Middle frontal gyrus (tissue), 1 donor: Measurements from ENCODE around the gene BCL3.
"Not testable (repeated sequence)": the region's sequence is repeated elsewhere in the genome, so short reads cannot be mapped to it uniquely, and the experiment has no call there.

Experiments
- DNase-seq: peaks from one replicate; pipeline ENCODE4 v3.0.0-alpha.2; 2015; ENCODE audit warnings: low spot score; ENCODE audit errors: extremely low spot score

The BCL3 gene

DNA sequence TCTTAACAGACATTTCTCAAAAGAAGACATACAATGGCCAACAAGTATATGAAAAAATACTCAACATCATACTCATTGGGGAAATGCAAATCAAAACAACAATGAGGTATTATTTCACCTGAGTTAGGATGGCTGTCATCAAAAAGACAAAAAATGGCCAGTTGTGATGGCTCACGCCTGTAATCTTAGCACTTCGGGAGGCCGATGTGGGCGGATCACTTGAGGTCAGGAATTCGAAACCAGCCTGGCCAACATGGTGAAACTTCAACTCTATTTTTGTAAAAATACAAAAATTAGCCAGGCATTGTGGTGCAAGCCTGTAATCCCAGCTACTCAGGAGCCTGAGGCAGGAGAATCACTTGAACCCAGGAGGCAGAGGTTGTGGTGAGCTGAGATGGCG lies 27.6 kb upstream of the BCL3 start:
- no peak for DNase-seq

DNA sequence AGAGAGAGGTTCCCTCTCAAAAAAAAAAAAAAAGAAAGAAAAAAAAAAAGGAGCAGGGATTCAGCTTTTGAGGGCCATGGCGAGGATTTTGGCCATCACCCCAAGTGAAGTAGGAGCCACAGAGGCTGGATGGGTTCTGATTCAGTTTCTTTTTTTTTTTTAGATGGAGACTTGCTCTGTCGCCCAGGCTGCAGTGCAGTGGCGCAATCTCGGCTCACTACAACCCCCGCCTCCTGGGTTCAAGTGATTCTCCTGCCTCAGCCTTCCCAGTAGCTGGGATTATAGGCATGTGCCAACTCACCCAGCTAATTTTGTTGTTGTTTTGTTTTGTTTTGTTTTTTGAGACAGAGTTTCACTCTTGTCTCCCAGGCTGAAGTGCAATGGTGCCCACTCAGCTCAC lies 27.1 kb upstream of the BCL3 start:
- DNase-seq = not testable (repeated sequence)

DNA sequence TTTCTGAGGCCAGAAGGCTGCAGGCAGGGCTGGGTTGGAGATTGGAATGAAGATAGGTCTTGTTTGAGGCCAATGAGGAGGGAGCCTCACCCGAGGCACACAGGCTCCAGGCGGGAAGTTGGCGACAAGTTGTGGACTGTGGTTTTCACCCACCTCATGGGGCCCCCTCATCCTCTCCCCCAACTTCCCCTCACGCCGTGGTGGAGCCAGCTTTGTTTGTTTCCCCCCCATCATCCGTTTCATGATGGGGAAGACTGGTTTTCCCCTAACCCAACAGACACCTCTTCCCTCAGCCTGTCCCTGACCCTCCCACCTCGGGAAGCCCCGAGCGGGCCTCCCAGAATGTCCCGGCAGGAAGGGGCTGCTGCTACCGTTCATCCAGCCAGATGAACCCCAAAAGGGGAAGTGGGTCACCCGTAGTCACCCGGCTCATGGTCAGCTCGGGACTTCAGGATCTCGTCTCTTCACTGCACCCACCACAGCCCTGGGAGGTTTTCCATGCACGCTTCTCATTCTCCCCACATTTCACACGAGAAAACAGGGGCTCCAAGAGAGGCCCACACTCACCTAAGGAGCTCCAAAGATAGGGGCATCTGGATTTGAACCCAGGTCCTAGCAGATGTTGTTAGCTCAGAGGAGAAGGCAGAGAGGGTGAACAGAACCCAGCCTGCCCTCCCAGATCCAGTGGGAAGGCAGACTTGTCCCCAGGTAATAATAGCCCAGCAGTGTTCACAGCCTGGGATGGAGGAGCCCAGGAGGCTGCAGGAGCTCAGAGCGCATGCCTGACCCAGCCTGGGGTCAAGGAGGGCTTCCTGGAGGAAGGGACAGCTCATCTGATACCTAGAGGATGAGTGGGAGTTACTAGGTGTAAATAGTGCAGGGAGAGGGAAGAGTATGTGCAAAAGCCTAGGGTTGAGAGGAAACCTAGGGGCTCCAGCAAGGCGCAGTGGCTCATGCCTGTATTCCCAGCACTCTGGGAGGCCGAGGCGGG lies 26.1 kb upstream of the BCL3 start:
- DNase-seq = no peak

DNA sequence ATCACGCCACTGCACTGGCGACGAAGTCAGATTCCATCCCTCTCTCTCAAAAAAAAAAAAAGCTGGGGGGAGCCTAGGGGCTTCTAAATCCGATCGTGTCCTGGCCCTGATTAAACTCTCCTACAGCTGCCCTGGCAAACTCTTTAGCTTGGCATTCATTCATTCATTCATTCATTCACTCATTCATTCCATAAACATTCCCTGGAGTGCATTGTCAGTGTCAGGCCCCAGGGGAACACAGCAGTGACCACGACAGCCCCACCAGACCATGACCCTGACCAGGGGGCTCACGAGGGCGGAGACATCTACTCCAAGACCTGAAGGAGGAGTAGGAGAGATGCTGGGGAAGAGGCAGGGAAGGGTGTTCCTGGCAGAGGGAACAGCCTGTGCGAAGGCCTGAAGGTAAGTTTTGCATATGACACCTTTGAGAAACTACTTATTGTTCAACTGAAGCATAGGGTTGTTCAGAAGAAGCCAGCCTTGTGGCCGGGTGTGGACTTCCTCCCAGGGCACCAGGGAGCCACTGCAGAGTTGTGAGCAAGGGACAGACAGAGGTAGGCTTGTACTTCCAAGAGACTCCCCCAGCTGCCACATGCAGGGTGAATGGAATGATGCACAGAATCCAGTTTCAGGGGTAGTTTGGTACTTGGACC lies 25.1 kb upstream of the BCL3 start:
- no peak for DNase-seq

DNA sequence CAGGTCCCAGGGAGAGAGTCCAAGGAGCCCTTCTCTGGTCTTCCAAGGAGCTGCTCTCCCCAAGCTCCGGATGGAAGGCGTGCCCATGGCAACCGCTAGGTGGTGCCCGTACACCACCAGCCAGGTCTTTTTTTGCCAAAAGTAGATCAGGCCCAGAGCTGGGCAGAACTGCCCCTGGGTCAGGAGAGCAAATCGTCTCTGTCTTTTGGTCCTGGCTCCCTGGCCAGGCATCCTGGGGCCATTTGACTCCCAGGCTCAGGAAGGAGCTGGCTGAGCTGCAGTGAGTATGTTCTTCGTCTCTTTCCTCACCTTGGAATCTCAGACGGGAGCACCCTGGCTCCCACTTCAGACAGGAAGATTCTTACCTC lies 24.6 kb upstream of the BCL3 start:
- peak; percentile 15 for DNase-seq

DNA sequence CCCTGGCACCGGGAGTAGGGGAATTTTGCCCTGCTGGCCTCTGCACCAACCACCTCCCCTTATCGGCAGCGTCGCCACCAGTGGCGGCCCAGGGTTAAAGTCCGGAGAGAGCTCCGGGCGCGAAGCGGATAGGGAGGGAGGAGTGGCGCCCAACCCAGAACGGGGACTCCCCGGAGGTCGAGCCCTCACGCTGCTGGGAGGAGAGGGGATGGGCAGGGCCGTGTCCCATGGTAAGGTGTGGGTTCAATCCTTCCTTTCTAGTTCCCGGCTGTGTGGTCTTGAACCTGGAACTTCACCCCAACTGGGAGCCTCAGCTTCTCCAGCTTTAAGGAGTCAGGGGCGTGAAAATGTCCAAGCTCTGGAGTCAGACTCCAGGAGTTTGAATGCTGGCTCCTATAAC lies 23.3 kb upstream of the BCL3 start:
- DNase-seq = no peak

DNA sequence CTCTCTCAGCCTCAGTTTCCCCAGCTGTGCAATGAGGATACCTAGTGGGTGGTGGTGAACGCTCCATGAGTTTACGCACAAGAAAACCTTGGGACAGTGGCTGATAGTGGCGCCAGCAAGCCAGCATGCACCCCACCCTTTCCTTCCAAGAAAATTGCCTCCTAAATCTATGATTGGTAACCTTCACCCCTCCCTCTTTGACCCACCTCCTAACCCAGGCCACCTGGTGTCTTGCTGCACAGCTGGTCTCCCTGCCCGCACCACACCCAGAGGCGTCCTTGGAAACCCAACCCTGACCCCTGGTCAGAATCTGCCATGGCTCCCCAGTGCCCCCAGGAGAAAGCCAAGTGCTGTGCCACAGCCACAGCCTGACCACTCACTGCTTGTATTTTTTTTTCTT lies 22.8 kb upstream of the BCL3 start:
- no peak for DNase-seq

DNA sequence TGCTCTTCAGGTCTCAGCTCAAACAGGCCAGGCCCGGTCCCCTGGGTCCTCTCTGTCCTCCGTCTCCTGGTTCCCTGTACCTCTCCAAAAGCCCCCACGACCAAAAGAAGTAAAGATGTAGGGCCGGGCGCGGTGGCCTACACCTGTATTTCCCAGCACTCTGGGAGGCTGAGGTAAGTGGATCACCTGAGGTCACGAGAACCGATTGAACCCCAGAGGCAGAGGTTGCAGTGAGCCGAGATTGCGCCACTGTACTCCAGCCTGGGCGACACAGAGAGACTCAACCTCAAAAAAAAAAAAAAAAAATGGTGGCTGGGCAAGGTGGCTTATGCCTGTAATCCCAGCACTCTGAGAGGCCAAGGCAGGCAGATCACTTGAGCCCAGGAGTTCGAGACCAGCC lies 22.0 kb upstream of the BCL3 start:
- no peak for DNase-seq

DNA sequence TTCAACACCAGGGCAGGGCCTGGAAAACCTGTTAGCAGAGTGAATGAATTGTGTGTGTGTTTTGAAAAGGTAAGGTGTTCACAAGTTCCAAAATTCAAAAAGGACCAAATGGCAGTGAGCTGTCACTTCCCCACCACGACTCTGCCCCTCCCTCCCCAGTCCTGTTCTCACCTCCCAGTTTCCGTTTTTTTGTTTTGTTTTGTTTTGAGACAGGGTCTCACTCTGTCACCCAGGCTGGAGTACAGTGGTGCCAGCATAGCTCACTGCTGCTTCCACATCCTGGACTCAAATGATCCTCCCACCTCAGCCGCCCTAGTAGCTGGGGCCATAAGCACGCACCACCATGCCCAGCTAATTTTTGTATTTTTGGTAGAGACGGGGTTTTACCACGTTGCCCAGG lies 20.3 kb upstream of the BCL3 start:
- DNase-seq = no peak

DNA sequence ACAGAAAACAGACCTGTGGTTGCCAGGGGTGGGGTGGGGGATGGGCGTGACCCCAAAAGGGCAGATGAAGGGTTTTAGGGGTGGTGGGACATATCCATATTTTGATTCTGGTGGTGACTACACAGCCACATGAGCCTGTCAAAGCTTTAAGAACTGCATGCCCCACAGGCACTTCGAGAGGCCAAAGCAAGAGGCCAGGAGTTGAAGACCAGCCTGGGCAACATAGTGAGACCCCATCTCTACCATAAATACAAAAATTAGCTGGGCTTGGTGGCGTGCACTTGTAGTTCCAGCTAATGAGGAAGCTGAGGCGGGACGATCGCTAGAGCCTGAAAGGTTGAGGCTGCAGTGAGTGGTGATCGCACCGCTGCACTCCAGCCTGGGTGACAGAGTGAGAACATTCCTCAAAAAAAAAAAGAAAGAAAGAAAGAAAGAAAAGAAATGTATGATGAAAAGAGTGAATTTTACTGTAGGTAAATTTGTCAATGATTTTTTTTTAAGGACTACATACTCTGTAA lies 18.9 kb upstream of the BCL3 start:
- DNase-seq = no peak

DNA sequence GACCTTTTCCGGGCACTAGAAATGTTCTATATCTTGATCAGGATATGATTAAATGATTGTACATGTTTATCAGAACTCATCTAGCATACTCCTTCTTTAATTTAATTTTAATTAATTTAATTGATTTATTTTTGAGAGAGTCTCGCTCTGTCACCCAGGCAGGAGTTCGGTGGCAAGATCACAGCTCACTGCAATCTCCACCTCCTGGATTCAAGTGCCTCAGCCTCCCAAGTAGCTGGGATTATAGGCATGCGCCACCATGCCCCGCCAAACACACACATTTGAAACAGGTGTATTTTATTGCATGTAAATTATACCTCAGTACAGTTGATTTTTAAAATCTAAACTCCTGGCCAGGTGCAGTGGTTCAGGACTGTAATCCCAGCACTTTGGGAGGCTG lies 17.4 kb upstream of the BCL3 start:
- DNase-seq = no peak

DNA sequence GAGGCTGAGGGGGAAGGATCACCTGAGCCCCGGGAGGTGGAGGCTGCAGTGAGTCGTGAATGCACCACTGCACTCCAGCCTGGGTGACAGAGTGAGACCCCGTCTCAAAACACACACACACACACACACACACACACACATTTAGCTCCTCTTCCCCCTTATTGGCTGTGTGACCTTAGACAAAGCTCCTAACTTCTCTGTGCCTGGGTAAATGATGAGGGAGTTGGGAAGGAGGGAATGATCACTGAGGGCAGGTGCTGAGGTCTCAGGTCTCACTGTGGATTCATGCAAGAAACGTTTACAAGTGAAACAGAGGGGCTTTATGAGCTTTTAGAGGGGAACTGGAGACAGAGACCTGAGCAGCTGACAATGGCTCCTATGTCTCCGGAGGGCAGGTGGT lies 16.9 kb upstream of the BCL3 start:
- DNase-seq = no peak

DNA sequence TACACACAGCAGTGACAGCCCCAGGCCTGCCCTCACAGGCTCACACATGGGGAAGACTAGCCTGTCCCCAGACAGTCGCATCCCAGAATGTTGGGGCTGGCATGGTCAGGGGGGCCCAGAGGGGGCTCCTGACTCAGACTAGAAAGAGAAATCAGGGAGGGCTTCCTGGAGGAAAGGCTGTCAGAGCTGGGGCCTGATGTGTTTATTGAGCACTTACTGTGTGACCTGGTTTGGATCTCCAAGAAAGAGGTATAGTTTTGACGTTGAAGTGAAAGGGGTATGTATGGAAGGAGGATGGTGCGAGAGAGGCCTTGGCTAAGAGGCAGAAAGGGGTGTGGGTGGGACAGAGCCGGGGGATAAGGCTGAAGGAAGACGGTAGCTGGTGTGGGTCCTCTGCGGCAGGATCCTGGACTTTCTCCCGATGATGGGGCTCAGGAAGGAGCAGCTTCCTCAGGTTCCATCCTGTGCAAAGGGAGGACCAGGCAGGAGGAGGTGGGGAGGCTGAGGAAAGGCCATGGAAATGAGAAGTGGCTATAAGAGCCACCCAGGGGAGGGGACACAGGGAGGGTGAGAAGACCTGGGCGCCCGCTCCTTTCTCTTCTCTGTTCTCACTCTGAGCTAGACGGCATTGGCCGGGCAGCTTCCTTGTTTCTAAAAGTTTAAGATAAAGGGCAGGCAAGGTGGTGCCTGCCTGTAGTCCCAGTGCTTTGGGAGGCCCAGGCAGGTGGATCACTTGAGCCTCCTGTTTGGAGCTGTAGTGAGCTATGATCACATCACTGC lies 16.1 kb upstream of the BCL3 start:
- no peak for DNase-seq

DNA sequence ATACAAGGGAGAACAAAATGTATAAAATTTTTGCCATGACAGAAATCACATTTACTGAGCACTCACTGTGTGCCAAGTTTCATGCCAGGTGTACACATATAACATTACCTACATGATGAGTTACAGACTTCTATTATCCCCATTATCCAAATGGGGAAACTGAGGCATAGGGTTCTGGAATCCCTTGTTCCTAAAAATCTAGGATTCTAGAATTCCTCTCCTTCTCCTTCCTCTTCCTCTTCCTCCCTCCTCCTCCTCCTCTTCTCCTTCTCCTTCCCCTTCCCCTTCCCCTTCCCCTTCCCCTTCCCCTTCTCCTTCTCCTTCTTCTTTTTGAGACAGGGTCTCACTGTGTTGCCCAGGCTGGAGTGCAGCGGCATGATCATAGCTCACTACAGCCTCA lies 14.2 kb upstream of the BCL3 start:
- no peak for DNase-seq

DNA sequence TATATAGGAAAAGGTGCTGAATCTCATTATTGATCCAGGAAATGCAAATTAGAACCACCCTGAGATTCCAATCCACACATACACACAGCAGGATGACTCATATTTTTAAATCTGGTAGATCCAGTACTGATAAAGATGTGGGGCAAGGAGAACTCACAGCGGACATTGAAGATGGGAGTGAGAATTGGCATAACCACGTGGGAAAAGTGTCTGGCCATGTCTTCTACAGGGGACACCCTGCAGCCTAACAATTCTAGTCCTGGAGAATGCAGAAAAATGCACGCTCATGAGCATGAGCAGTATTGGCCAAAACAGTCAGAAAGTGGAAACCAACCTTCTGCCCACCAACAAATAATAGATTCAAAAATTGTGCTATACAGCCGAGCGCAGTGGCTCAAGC lies 13.5 kb upstream of the BCL3 start:
- no peak for DNase-seq

DNA sequence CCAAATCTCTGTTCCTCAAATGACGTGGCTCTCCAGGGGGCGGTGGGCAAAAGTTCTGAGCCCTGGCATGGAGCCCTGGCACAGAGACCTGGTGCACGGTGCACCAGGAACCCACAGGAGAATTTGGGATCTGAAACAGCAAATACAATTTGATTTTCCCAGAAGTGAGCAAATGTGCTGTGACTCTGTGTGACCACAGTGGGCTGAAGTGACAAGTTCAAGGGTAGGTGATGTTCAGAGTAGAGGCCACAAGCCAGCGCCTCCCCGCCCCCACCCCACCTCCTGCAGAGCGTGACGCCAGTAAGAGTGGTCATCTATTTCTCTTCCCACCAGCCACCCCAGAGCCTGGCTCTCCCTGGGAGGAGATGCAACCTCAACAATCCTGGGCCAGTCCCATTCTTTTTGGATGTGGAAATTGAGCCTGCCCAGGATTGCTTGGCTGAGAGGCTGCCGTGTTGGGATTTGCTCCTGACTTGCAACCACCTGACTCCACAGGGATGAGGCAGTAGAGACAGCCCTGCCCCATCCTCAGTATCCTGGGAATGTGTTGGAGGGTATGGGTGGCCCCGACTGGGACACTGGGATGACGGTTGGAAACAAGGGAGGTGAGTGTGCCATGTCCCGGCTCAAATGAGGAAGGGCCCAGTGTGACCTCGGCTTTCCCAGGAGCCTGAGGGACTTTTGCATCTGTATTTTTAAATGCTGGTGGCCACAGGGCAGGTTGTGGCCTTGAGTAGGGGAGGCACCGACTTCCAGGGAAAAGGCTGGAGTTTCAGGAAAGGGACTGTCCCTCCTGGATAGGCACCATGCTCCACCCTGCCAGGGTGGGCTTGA lies 11.1 kb upstream of the BCL3 start:
- no peak for DNase-seq

DNA sequence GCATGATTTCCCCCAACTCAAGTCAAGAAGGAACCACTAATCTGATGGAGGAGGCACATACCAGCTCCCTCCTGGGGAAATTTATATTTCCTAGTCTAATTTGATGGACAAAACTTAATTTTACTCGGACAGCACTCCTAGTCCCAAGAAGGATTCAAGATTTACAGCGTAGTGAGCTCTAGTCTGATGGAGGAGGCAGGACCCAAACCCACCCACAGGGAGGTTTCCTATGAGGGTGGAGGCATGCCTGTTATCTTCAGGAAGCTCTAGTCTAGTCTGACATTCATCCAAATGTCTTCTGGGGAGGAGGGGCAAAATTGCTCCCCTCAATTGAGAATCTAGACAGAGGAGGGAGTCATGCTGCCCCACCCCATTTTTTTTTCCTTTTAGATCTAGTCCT lies 10.4 kb upstream of the BCL3 start:
- no peak for DNase-seq

DNA sequence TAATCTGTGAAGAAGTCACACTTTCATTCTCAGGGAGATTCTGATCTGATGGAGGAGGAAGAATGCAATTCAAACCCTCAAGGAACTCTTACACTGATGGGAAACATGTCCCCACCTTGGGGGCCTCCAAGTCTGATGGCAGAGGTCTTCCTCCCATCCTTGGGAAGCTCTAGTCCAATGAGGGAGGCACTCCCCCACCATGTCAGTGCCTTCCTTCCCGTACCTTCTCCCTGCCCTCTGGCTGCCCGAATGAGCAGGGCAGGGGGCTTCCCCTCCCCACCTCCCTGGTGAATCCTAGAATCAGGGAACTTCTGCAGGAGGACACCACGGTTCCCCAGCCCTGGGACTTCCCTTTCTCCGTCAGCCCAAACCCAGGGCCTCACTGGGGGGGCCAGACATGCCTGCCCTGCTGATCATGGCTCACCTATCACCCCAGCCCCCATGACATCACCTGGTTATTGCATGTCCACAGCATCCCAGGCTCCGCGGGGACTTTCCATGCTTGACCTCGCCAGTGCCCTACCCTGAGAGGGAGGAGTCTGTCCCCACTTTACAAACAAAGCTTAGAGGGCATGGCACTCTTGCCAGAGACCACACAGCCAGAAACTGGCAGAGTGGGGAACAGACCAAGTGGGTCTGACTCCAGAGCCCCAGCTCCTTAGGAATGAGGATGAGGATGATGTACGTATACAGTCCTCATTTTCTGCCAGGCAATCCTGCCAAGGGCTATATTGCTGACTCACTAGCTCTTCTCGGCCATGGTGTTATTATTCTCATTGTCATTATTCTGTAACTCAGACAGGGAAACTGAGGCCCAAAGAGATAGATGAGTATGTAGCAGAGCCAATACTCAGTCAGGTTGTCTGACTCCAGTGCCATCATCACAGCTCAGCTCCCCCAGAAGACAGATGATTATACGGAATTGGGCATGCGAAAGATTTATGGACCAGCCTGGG lies 9.6 kb upstream of the BCL3 start:
- DNase-seq = no peak

DNA sequence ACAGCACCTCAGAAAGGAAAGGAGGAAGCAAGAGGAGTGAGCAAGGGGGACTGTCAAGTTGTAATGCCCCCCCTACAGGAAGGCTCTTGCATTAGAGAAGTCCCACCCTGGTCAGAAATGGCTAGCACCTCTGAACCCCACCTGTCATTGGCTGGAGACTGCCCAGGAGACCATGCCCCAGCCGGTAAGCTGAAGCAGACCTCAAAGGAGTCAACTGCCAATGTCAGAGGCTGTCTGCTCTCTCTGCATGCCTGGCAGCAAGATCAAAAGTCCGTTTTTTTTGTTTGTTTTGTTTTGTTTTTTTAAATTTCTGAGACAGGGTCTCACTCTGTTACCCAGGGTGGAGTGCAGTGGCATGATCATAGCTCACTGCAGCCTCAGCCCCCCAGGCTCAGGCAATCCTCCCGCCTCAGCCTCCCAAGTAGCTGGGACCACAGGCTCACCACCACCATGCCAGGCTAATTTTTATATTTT lies 8.1 kb upstream of the BCL3 start:
- DNase-seq = no peak

DNA sequence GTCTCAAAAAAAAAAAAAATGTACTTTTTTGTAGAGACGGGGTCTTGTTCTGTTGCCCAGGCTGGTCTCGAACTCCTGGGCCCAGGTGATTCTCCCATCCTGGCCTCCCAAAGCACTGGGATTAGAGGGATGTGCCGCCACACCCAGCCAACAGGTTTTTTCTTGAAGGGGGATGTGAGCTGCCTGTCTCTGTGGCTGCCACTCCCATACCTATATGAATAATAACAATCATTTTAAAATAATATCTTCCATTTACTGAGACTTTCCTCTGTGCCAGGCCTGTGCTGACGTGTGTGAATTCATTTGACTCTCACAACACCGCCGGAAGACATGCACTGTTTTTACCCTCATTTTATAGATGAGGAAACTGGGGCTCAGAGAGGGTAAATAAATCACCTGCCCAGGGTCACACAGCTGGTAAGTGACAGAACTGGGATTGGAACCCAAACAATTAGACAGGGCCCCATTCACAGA lies 7.2 kb upstream of the BCL3 start:
- no peak for DNase-seq
